Mammary epithelial cell (primary cell): Measurements from ENCODE around the gene INTS3.

ENCODE experiments used
- CTCF ChIP-seq, 2 donors: IDR thresholded peaks in 1 of 2; conservative IDR thresholded peaks in 1 of 2; 2 replicates each; pipeline ENCODE4 v1.5.1; 2011 to 2012; ENCODE audit warnings: inconsistent platforms in 2 of 2, low read length in 2 of 2, mild to moderate bottlenecking in 2 of 2, control low read depth in 1 of 2, low read depth in 1 of 2; ENCODE audit not compliant: insufficient read depth in 1 of 2; ENCODE audit errors: extremely low read depth in 1 of 2
- EZH2 ChIP-seq: IDR thresholded peaks from 2 replicates; pipeline ENCODE4 v1.6.1; 2012; ENCODE audit warnings: low read length, inconsistent platforms, borderline replicate concordance

GRCh38 chr1:153745417-153745816 lies 17.6 kb downstream of the INTS3 start:
- TF ChIP-seq CTCF (conservative IDR thresholded peaks at IDR 0.05 in 1 of 2, IDR thresholded peaks at IDR 0.05 in 1 of 2; ENCODE audit: extremely low read depth in 1 of 2, insufficient read depth in 1 of 2, low read depth in 1 of 2, low read length in 2 of 2), result no peak
- no peak for TF ChIP-seq EZH2
